GM12873 (cell line): ENCODE data around the gene CHAF1A.

Experiments used
- TF ChIP-seq, protein P1 (sequence below): IDR thresholded peaks from 2 replicates; pipeline ENCODE4 v1.5.1; 2012; ENCODE audit warnings: low read depth, mild to moderate bottlenecking, moderate library complexity, low read length, control low read depth; ENCODE audit not compliant: insufficient read depth; ENCODE audit errors: missing control alignments

Gene CHAF1A

DNA sequence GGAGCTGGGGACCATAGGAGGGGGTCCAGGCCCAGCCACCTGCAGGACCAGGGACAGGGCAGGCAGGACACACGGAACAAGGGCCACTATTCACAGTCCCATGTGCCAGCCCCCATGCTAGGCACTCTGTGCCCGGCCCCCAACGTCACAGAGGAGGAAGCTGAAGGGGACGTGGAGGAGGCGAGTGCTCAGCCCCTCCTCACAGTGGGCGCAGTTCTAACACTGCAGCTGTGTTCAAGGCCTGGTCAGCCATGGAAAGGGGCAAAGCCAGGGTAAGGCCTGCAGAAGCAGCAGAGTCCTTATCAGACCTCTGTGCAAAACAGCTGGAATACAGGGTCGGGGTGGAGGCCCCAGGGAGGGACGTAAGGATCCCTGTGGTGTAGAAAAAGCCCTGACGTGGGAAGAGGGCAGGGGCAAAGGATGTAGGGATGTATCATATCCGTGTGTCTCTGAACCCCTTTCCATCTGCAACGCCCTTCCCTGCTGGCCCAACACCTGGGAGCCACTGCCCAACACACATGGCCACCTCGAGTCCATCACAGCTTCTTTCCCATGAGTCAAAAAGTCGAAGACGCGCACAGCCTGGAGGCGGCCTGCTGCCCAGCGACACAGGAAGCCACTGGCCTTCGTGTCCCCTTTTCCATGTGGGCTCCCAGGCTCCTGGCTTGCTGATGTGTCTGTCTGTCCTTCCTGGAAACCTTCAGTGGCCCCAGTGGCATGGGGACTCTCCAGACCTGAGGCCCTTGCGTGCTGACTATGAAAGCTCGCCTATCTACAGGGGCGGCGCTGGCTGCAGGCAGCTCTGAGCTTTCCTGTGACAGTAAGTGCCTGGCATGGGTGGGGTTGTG, 30.1 kb upstream of the CHAF1A start:
- TF ChIP-seq, protein P1, sequence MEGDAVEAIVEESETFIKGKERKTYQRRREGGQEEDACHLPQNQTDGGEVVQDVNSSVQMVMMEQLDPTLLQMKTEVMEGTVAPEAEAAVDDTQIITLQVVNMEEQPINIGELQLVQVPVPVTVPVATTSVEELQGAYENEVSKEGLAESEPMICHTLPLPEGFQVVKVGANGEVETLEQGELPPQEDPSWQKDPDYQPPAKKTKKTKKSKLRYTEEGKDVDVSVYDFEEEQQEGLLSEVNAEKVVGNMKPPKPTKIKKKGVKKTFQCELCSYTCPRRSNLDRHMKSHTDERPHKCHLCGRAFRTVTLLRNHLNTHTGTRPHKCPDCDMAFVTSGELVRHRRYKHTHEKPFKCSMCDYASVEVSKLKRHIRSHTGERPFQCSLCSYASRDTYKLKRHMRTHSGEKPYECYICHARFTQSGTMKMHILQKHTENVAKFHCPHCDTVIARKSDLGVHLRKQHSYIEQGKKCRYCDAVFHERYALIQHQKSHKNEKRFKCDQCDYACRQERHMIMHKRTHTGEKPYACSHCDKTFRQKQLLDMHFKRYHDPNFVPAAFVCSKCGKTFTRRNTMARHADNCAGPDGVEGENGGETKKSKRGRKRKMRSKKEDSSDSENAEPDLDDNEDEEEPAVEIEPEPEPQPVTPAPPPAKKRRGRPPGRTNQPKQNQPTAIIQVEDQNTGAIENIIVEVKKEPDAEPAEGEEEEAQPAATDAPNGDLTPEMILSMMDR, result no peak

DNA sequence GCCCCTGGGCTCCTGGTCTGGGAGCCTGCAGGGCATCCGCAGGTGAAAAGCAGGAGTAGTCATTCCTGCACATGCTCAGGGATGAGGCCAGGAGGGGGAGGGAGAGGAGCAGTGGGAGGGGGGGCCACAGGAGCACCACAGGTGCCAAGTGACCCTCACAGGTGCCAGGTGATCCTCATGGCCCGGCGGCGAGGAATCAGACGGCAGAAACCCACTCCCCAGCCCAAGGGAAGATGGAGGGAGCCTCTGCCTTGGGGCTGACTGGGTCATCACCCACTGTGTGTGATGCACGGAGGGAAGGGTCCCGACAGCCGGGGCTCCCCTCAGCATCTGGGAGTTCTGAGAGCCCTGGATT, 29.4 kb upstream of the CHAF1A start:
- TF ChIP-seq, protein P1, result no peak

DNA sequence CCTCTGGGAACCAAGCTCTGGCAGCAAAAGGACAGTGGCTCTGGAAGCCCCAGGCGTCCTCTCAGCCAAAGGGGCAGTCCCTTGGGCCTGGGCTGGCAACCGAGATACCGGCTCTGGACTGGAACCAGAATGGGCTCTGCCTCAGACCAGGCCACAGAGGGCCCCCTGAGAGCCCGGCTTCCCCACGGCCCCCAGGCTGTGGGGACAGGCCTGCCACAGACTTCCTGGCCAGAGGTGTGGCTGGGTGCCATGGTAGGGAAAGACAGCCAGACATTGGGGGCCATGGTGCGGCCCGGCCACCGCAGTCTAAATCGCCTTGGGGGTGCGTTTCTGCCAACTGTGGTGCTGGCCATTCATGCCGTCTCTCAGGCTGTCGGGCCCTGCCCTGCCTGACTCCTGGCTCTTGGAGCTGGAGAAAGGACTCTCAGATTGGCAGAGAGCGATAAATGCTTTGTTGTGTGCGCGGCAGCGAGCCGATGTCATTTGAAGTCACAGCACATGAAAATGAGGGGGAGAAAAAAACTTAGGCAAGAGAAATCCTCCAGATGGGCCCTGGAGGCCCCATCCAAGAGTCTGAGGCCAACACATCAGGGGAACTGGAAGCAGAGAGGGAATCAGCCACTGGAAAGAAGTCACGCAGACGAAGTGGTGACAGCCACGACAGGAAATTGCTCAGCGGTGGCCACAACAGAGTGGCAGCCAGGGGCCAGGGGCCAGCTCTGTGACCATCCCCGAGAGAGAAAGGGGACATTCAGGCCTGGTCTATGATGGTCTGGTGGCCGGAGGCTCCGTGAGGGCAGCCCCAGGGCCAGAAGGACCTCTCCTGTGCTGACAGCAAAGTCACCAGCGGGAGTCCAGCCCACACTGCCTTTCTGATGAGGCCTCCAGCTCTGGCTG, 28.6 kb upstream of the CHAF1A start:
- TF ChIP-seq, protein P1, result no peak

DNA sequence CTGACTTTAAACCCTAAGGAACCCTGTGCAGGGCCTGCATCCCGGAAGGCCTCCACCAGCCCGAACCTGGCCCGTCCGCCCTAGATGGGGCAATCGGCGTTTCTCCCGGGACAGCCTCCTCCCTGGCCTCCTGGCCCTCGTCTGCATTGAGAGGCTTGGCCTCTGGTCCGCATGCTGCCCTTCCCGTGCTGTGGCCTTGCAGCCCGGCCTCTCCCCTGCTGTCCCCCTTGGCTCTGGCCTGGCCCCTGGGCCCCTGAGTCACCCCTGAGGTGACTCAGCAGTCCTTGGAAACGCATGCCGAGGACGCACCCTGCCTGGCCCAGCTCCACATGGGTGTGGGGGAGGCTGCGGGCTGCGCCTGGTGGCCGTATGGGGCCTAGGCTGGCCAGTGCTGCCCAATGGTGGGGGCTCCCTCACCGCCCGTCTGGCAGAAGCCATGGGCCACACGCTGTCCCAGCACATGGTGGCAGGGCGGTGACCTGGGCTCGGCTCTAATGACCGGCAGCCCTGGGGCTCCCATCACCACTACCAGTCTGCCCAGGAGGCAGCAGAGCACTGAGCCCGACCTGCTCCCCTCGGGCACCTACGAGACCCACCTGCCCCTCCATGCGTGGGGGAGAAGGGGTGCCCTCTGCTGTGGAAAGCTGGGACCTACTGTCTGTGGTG, 27.8 kb upstream of the CHAF1A start:
- TF ChIP-seq, protein P1, result no peak

DNA sequence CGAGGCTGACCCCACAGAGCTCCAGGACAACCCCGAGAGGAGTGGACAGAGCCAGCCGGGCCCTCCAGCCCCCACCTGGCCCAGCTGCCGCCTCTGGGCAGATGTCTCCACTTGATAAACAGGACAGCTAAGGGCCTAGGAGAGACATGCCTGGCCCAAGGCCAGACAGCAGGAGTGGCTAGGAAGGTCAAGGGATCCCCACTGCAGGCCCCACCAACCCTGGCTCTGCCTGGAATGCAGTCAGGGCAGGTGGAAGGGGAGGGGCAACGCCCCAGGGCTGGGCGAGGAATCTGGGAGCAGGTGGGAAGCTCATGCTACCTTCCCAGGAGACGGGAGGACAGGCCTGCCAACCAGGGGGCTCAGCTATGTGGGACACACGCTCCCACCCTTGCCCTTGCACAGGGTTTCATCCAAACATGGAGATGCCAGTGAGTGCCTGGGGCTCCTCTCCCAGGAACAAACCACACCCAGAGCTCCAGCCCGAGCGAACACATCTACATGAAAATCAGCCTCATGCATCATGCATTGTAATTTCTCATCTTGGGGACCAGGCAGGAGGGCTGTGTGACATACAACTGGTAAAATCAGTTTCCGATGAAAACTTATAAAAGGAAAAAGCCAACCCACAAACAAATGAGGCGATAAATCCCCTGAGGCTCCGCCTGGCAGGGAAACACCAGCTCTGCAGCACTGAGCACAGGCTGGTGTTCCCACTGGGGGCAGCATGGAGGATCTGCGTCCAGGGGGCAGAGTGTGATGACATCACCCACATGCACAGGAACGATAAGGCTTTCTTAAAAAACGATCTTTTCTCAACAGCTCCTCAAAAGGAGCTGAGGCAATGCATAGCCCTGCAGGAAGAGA, 27.0 kb upstream of the CHAF1A start:
- TF ChIP-seq, protein P1, result peak; percentile 66

DNA sequence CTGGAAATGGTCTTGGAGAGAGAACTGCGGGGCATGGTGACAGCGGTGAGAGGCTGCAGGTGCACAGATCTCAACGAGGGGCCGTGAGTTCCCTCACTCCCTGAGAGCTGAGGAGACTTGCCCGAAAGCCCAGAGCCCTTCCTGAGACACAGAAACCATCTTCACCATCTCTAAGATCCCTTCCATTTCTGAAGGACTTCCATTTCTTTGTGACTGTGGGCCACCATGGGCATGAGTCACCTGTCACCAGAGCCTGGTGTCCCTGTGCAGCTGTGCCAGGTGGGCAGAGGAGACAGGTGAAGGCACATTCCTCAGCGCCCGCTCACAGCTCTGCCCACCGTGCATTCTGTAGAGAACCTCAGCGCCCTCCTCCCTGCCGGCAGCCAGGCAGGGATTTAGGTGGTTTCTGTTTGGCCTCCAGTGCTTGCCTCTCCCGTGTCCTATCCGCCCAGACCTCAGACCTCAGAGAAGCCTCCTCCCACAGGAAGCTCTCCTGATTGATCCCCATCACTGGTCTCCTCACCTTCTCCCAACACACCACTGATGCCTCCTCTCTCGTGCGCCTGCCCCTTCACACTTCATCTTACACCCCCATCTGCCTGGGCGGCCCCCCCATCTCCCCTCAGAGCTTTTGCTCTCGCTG, 26.3 kb upstream of the CHAF1A start:
- TF ChIP-seq, protein P1, result no peak
